CD4-positive, alpha-beta T cell (primary cell): ENCODE results near the gene RPL12. TPM values are rescaled to one million over a fixed set of nuclear protein-coding genes. Genes with fewer than 3 reads are reported as not detected.

Experiments
- ATAC-seq: fragments of 200-7000 bp; cut with Tn5 transposase; one replicate; pipeline ENCODE4 v1.10.0; 2022; ENCODE audit warnings: mild to moderate bottlenecking; ENCODE audit not compliant: poor library complexity
- CTCF ChIA-PET: fragments of 350-600 bp; sonication (Branson Sonifier 250); formaldehyde crosslinking; loops from one replicate; lab custom pipeline; 2021; ENCODE audit warnings: antibody characterized with exemption, inconsistent platforms; lab: Charles Lee
- POLR2A ChIA-PET: fragments of 350-600 bp; sonication (Branson Sonifier 250); formaldehyde crosslinking; loops from one replicate; lab custom pipeline; 2021; ENCODE audit warnings: antibody characterized with exemption, inconsistent platforms; lab: Charles Lee
- DNase-seq, 14 experiments: peaks; one replicate each; pipeline ENCODE4 v3.0.0-alpha.2; 2013 to 2020; ENCODE audit warnings: mixed read lengths in 2 of 14
- H3K27ac ChIP-seq, 2 donors: one replicate each; pipeline versions ENCODE4 v1.5.1 to v1.7.0; 2013; ENCODE audit warnings: low read length in 2 of 2, low read depth in 1 of 2, mild to moderate bottlenecking in 1 of 2
- H3K27me3 ChIP-seq, 2 experiments: 1 replicate in 1 of 2; 2 replicates in 1 of 2; pipeline versions ENCODE4 v1.6.1 to v1.7.0; 2013; ENCODE audit warnings: low read length in 2 of 2, control low read depth in 1 of 2, mild to moderate bottlenecking in 1 of 2, moderate library complexity in 1 of 2; ENCODE audit not compliant: insufficient read depth in 2 of 2, control insufficient read depth in 1 of 2
- H3K36me3 ChIP-seq: one replicate; pipeline ENCODE4 v1.6.1; 2013; ENCODE audit warnings: low read length, control low read depth; ENCODE audit not compliant: insufficient read depth
- H3K4me1 ChIP-seq: one replicate; pipeline ENCODE4 v1.6.1; 2013; ENCODE audit warnings: low read length, control low read depth; ENCODE audit not compliant: insufficient read depth
- H3K4me3 ChIP-seq: one replicate; pipeline ENCODE4 v1.5.1; 2013; ENCODE audit warnings: mild to moderate bottlenecking, low read length, moderate library complexity
- H3K9me3 ChIP-seq, 2 experiments: 1 replicate in 1 of 2; 2 replicates in 1 of 2; pipeline versions ENCODE4 v1.6.1 to v1.7.0; 2013; ENCODE audit warnings: low read length in 2 of 2, mild to moderate bottlenecking in 2 of 2, control low read depth in 1 of 2, moderate library complexity in 1 of 2; ENCODE audit not compliant: control insufficient read depth in 1 of 2, insufficient read depth in 1 of 2
- H3K27ac Mint-ChIP-seq: one replicate; pipeline ENCODE4 v1.8.0; 2020; ENCODE audit warnings: mixed read lengths
- H3K27me3 Mint-ChIP-seq: one replicate; pipeline ENCODE4 v1.8.0; 2021; ENCODE audit warnings: mixed read lengths
- H3K36me3 Mint-ChIP-seq: one replicate; pipeline ENCODE4 v1.8.0; 2021; ENCODE audit warnings: low read depth, mixed read lengths
- H3K4me1 Mint-ChIP-seq: one replicate; pipeline ENCODE4 v1.8.0; 2021; ENCODE audit warnings: low read depth, mixed read lengths
- H3K4me3 Mint-ChIP-seq: one replicate; pipeline ENCODE4 v1.8.0; 2020; ENCODE audit warnings: mild to moderate bottlenecking, mixed read lengths
- H3K9me3 Mint-ChIP-seq: one replicate; pipeline ENCODE4 v1.8.0; 2020; ENCODE audit warnings: mixed read lengths
- intact Hi-C, 2 experiments: fragments of 100-400 bp; cut with DNase I in 1 of 2; cut with micrococcal nuclease in 1 of 2; formaldehyde crosslinking; loops; one replicate each; pipeline versions ENCODE4 v1.15.1 to v1.9.0; 2023 to 2025; cut with DNase I, micrococcal nuclease
- total RNA-seq, 174 experiments: library from RNA in 2 of 174; stranded (reverse) in 2 of 174; gene quantifications; one replicate each; pipeline ENCODE4 v1.2.3 and lab custom pipeline; 2021 to 2026
- TF ChIP-seq, protein P1 (sequence below): fragments of 200-600 bp; IDR thresholded peaks from one replicate; pipeline ENCODE4 v1.8.0; 2022; ENCODE audit warnings: antibody characterized with exemption, mild to moderate bottlenecking

Gene RPL12
- total RNA-seq, 2 experiments from 2014 or later: 1,884 to 1,993 TPM

DNA sequence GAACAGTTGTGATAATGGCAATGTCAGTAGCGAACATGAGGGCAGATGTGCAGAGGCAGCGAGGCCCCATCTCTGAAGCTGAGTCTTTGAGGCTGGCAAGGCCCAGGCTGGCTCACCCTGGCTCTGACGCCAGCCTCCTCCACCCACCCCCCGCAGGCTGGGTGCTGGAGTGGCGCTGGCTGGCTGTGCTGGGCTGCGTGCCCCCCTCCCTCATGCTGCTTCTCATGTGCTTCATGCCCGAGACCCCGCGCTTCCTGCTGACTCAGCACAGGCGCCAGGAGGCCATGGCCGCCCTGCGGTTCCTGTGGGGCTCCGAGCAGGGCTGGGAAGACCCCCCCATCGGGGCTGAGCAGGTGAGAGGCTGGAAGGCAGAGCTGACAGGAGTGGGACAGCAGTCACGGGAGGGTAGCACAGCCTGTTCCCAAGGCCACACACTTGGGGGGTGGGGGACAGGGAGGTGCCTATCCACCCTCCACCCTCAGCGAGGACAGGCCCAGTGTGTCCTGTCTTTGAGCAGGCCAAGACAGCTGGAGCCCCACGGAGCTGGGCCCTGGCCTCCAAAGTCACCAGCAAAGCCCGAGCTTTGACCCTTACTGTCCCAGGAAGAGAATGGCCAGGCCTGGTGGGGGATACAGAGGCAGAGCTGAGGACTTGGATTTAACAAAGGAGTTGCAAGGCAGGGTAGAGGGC is 48.7 kb downstream of the RPL12 start:
- H3K4me3 Mint-ChIP-seq: no peak overlapping the region
- ChIA-PET POLR2A (interaction anchor here (1.6 kb wide), 1 partner anchor 14 kb away, joined by 5 read pairs; no protein-coding TSS in a partner anchor), CTCF (no interaction called here)
- Histone ChIP-seq H3K9me3 (peaks cover 0 to 11% of the 10 kb centered on the region in 2 experiments), H3K27me3 (peaks cover 65 to 73% of the 10 kb centered on the region in 2 experiments), H3K4me1 (peaks cover 13% of the 10 kb centered on the region), H3K4me3 (no peak overlapping the region), H3K36me3 (no peaks in the 10 kb centered on the region), H3K27ac (no peak overlapping the region)
- DNase-seq: peak in 1 of 14 experiments; percentile 24
- peaks cover 5% of the 10 kb centered on the region for H3K4me1 Mint-ChIP-seq
- H3K36me3 Mint-ChIP-seq: no peaks in the 10 kb centered on the region
- intact Hi-C loops: no loop called here
- no peaks in the 10 kb centered on the region for H3K9me3 Mint-ChIP-seq
- H3K27me3 Mint-ChIP-seq: peaks cover 69% of the 10 kb centered on the region
- no peak for ATAC-seq
- TF ChIP-seq, protein P1, sequence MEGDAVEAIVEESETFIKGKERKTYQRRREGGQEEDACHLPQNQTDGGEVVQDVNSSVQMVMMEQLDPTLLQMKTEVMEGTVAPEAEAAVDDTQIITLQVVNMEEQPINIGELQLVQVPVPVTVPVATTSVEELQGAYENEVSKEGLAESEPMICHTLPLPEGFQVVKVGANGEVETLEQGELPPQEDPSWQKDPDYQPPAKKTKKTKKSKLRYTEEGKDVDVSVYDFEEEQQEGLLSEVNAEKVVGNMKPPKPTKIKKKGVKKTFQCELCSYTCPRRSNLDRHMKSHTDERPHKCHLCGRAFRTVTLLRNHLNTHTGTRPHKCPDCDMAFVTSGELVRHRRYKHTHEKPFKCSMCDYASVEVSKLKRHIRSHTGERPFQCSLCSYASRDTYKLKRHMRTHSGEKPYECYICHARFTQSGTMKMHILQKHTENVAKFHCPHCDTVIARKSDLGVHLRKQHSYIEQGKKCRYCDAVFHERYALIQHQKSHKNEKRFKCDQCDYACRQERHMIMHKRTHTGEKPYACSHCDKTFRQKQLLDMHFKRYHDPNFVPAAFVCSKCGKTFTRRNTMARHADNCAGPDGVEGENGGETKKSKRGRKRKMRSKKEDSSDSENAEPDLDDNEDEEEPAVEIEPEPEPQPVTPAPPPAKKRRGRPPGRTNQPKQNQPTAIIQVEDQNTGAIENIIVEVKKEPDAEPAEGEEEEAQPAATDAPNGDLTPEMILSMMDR: no peak
- H3K27ac Mint-ChIP-seq: no peak overlapping the region

DNA sequence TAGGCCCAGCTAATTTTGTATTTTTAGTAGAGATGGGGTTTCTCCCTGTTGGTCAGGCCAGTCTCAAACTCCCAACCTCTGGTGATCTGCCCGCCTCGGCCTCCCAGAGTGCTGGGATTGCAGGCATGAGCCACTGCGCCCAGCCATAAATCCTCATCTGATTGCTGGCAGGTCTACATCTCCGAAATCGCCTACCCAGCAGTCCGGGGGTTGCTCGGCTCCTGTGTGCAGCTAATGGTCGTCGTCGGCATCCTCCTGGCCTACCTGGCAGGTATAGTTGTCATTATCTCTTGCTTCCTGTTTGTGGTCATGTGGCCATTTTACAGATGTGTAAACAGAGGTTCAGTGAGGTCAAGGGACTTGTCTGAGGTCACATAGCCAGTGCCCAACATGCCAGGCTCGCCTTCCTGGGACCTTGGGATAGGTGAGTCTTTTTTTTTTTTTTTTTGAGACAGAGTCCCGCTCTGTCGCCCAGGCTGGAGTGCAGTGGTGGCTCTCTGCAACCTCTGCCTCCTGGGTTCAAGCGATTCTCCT is 51.4 kb downstream of the RPL12 start:
- POLR2A ChIA-PET: interaction anchor here (0.9 kb wide), 1 partner anchor 12 kb away, joined by 3 read pairs; no protein-coding TSS in a partner anchor

DNA sequence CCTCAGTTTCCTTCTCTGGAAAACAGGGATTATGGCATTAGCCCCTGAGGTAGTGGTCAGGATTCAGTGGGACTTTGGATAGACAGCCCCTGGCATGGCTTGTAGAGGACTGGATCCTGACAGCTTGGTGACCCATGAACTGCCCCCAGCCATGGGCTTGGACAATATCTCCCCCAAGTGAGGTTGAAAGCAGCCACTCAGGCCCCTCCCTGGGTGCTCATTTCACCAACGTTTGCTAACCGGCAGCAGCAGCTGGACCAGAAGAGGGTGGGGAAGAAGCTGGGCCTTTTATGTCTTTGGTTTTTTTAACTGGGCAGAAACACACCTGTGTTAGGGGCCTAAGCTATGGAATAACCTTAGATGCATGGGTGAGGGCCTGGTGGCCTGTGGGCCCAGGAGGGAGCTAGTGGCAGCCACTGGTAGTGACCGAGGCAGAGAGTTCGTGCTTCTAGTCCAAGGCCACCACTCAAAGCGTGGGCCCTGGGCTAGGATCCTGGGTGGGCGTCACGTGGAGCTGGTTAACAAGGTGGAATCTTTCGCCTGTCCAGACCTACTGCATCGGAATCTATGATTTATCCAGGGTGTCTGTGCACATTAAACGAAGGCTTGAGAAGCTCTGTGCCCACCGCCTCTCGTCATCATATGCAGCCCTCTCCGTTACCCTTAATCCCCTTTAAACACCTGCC is 52.3 kb downstream of the RPL12 start:
- H3K9me3 ChIP-seq: peaks cover 0 to 14% of the 10 kb centered on the region in 2 experiments
- ChIA-PET CTCF (interaction anchor here (1.1 to 1.4 kb wide), 3 partner anchors 10 to 184 kb away, joined by 3 to 5 read pairs (median 3); no protein-coding TSS in a partner anchor), POLR2A (interaction anchor here (0.9 to 1.1 kb wide), 2 partner anchors 11 to 25 kb away, joined by 3 read pairs; partner anchors contain the start of gene ZNF79)
- H3K27me3 Mint-ChIP-seq: peaks cover 80% of the 10 kb centered on the region
- no peak overlapping the region for H3K27ac Mint-ChIP-seq
- peaks cover 21% of the 10 kb centered on the region for H3K4me1 Mint-ChIP-seq
- peaks cover 69 to 78% of the 10 kb centered on the region in 2 experiments for H3K27me3 ChIP-seq
- H3K4me3 Mint-ChIP-seq: peak overlapping the region; percentile 75
- TF ChIP-seq, protein P1: no peak
- H3K4me3 ChIP-seq: no peak overlapping the region
- intact Hi-C loops: loop anchor here in 1 of 2 experiments (5.0 kb wide), 2 partner anchors 87 to 182 kb away; no protein-coding TSS in a partner anchor
- no peak overlapping the region for H3K27ac ChIP-seq
- no peak for ATAC-seq
- peaks cover 28% of the 10 kb centered on the region for H3K4me1 ChIP-seq
- peak in 1 of 14 experiments; percentile 19 for DNase-seq
- H3K36me3 Mint-ChIP-seq: no peaks in the 10 kb centered on the region
- H3K36me3 ChIP-seq: no peaks in the 10 kb centered on the region
- H3K9me3 Mint-ChIP-seq: no peaks in the 10 kb centered on the region

More for the DNA sequence above, 51.4 kb downstream of the RPL12 start:
- peaks cover 0 to 20% of the 10 kb centered on the region in 2 experiments for H3K9me3 ChIP-seq
- Mint-ChIP-seq H3K4me3 (no peak overlapping the region), H3K36me3 (no peaks in the 10 kb centered on the region), H3K27me3 (peaks cover 70% of the 10 kb centered on the region), H3K27ac (no peak overlapping the region), H3K4me1 (peaks cover 21% of the 10 kb centered on the region), H3K9me3 (no peaks in the 10 kb centered on the region)
- CTCF ChIA-PET: interaction anchor here (1.1 to 1.4 kb wide), 2 partner anchors 18 to 185 kb away, joined by 3 to 5 read pairs; no protein-coding TSS in a partner anchor
- ATAC-seq: no peak
- intact Hi-C loops: loop anchor here in 1 of 2 experiments (5.0 kb wide), 2 partner anchors 88 to 183 kb away; no protein-coding TSS in a partner anchor
- no peak overlapping the region for H3K4me3 ChIP-seq
- H3K27ac ChIP-seq: no peak overlapping the region
- H3K27me3 ChIP-seq: peaks cover 75 to 78% of the 10 kb centered on the region in 2 experiments
- H3K36me3 ChIP-seq: no peaks in the 10 kb centered on the region
- DNase-seq: peak in 1 of 14 experiments; percentile 11
- TF ChIP-seq, protein P1: no peak
- H3K4me1 ChIP-seq: peaks cover 28% of the 10 kb centered on the region
